GM23338 (cell line): ENCODE measurements around the gene RAPGEF5. TPM values are rescaled to one million over a fixed set of nuclear protein-coding genes. Genes with fewer than 3 reads are reported as not detected.

Source experiments
- ATAC-seq: fragments of 200-7000 bp; cut with Tn5 transposase; 3 replicates; pipeline ENCODE4 v1.9.1; 2020
- DNase-seq: peaks from one replicate; pipeline ENCODE4 v3.0.0-alpha.2; 2015; ENCODE audit warnings: low spot score
- H2AFZ ChIP-seq: fragments of 200-600 bp; sonication (generic); 2 replicates; pipeline ENCODE4 v1.8.0; 2016; ENCODE audit warnings: antibody characterized with exemption, mild to moderate bottlenecking, moderate library complexity
- H3F3A ChIP-seq: fragments of 200-600 bp; sonication (generic); replicated peaks from 2 replicates; pipeline ENCODE4 v1.8.0; 2017; ENCODE audit warnings: antibody characterized with exemption, mixed run types, low read depth
- H3K27ac ChIP-seq: fragments of 200-600 bp; sonication (generic); 2 replicates; pipeline ENCODE4 v1.6.1; 2016; ENCODE audit warnings: low read depth
- H3K27me3 ChIP-seq: fragments of 200-600 bp; sonication (generic); 2 replicates; pipeline ENCODE4 v1.8.0; 2016; ENCODE audit warnings: mild to moderate bottlenecking, mixed run types, moderate library complexity; ENCODE audit not compliant: insufficient read depth
- H3K36me3 ChIP-seq: fragments of 200-600 bp; sonication (generic); 2 replicates; pipeline ENCODE4 v1.8.0; 2016; ENCODE audit warnings: mild to moderate bottlenecking; ENCODE audit not compliant: insufficient read depth
- H3K4me1 ChIP-seq: fragments of 200-600 bp; sonication (generic); 2 replicates; pipeline ENCODE4 v1.8.0; 2016; ENCODE audit warnings: mild to moderate bottlenecking, moderate library complexity; ENCODE audit not compliant: insufficient read depth
- H3K4me2 ChIP-seq: fragments of 200-600 bp; sonication (generic); 2 replicates; pipeline ENCODE4 v1.7.1; 2017; ENCODE audit warnings: mixed run types
- H3K4me3 ChIP-seq: fragments of 200-600 bp; sonication (generic); 2 replicates; pipeline ENCODE4 v1.6.1; 2016; ENCODE audit warnings: mixed run types
- H3K79me2 ChIP-seq: fragments of 200-600 bp; sonication (generic); replicated peaks from 2 replicates; pipeline ENCODE4 v1.8.0; 2017; ENCODE audit warnings: mild to moderate bottlenecking; ENCODE audit not compliant: insufficient read depth
- H3K9me2 ChIP-seq: fragments of 200-600 bp; sonication (generic); 2 replicates; pipeline ENCODE4 v1.8.0; 2017; ENCODE audit not compliant: insufficient read depth
- H4K20me1 ChIP-seq: fragments of 200-600 bp; sonication (generic); replicated peaks from 2 replicates; pipeline ENCODE4 v1.8.0; 2017; ENCODE audit warnings: mild to moderate bottlenecking; ENCODE audit not compliant: insufficient read depth
- H3K27ac Mint-ChIP-seq: 2 replicates; pipeline ENCODE4 v1.8.0; 2020; ENCODE audit warnings: inconsistent platforms, mild to moderate bottlenecking, moderate library complexity, mixed read lengths
- H3K27me3 Mint-ChIP-seq: 3 replicates; pipeline ENCODE4 v1.8.0; 2022; ENCODE audit warnings: low read depth, mild to moderate bottlenecking, moderate library complexity, mixed read lengths, inconsistent platforms; ENCODE audit not compliant: insufficient read depth, poor library complexity
- H3K36me3 Mint-ChIP-seq: 3 replicates; pipeline ENCODE4 v1.8.0; 2021; ENCODE audit warnings: low read depth, mild to moderate bottlenecking, inconsistent platforms, moderate library complexity, mixed read lengths
- H3K4me1 Mint-ChIP-seq: 3 replicates; pipeline ENCODE4 v1.8.0; 2020; ENCODE audit warnings: mild to moderate bottlenecking, inconsistent platforms, mixed read lengths
- H3K4me3 Mint-ChIP-seq: 3 replicates; pipeline ENCODE4 v1.8.0; 2021; ENCODE audit warnings: moderate library complexity, mild to moderate bottlenecking, inconsistent platforms, mixed read lengths
- H3K9me3 Mint-ChIP-seq: 3 replicates; pipeline ENCODE4 v1.8.0; 2020; ENCODE audit warnings: moderate library complexity, mild to moderate bottlenecking, inconsistent platforms, mixed read lengths
- CREB1 ChIP-seq: fragments of 250-450 bp; sonication (Bioruptor Pico); IDR thresholded peaks from 2 replicates; pipeline ENCODE4 v1.5.0; 2020; ENCODE audit warnings: low read depth, mild to moderate bottlenecking, moderate library complexity
- CTCF ChIP-seq, 2 experiments: fragments of 200-600 bp in 1 of 2; sonication (generic) in 1 of 2; conservative IDR thresholded peaks; 2 replicates each; pipeline versions ENCODE4 v1.5.1 to v1.6.1; 2016 to 2017; ENCODE audit warnings: antibody characterized with exemption in 2 of 2, low read depth in 2 of 2, mild to moderate bottlenecking in 2 of 2, moderate library complexity in 1 of 2
- ETS1 ChIP-seq: IDR thresholded peaks from 2 replicates; pipeline ENCODE4 v1.6.1; 2016; ENCODE audit warnings: antibody characterized with exemption
- EZH2 ChIP-seq: fragments of 200-600 bp; sonication (generic); IDR thresholded peaks from one replicate; pipeline ENCODE4 v1.8.0; 2017; ENCODE audit warnings: antibody characterized with exemption, mild to moderate bottlenecking, low read depth; ENCODE audit not compliant: unreplicated experiment
- EZH2phosphoT487 ChIP-seq: fragments of 200-600 bp; sonication (generic); IDR thresholded peaks from one replicate; pipeline ENCODE4 v1.8.1; 2018; ENCODE audit warnings: antibody characterized with exemption; ENCODE audit not compliant: unreplicated experiment
- JUNB ChIP-seq: IDR thresholded peaks from one replicate; pipeline ENCODE4 v1.6.1; 2016; ENCODE audit warnings: antibody characterized with exemption; ENCODE audit not compliant: unreplicated experiment
- REST ChIP-seq: IDR thresholded peaks from one replicate; pipeline ENCODE4 v1.6.1; 2018; ENCODE audit warnings: antibody characterized with exemption; ENCODE audit not compliant: unreplicated experiment
- STAT1 ChIP-seq: IDR thresholded peaks from one replicate; pipeline ENCODE4 v1.6.1; 2016; ENCODE audit warnings: antibody characterized with exemption; ENCODE audit not compliant: unreplicated experiment
- ZNF462 ChIP-seq: fragments of 250-450 bp; sonication (Bioruptor Pico); IDR thresholded peaks from 2 replicates; pipeline ENCODE4 v1.5.0; 2020; ENCODE audit warnings: mild to moderate bottlenecking, moderate library complexity
- polyA plus RNA-seq: library from polyadenylated mRNA; unstranded; fragments of >200 nt; fragmentation: Nextera tagmentation; extraction: Ambion mirVana; gene quantifications from 2 replicates; pipeline ENCODE4 v1.2.1, GENCODE V29; 2016
- total RNA-seq: library from RNA; depleted of rRNA; stranded (reverse); fragments of >200 nt; shearing (Covaris generic); gene quantifications from 2 replicates; pipeline ENCODE4 v1.2.3, GENCODE V29; 2014

The RAPGEF5 gene
- total and polyA plus RNA-seq, 2 experiments from 2014 or later = 6.3 to 13.1 TPM

- no peak for TF ChIP-seq EZH2phosphoT487
Measured at GRCh38 chr7:22403344-22403743, 46.4 kb upstream of the RAPGEF5 start (continued).

GRCh38 chr7:22402250-22402649, 45.3 kb upstream of the RAPGEF5 start:
- Histone ChIP-seq H3K36me3 (no peaks in the 10 kb centered on the region), H3K4me3 (no peak overlapping the region), H3K27me3 (no peaks in the 10 kb centered on the region), H2AFZ (no peak overlapping the region), H3K27ac (no peak overlapping the region), H3K4me1 (0 out of 2 replicates have a peak, but pooled peaks cover 3% of the 10 kb centered on the region), H3K79me2 (no peaks in the 10 kb centered on the region), H4K20me1 (no peaks in the 10 kb centered on the region), H3K4me2 (no peak overlapping the region), H3K9me2 (0 out of 2 replicates have a peak, but pooled peaks cover 3% of the 10 kb centered on the region), H3F3A (no peaks in the 10 kb centered on the region)
- DNase-seq = no peak
- no peak for ATAC-seq
- TF ChIP-seq ZNF462 (CRISPR knock-in tag) = no peak
- no peak for TF ChIP-seq CREB1 (CRISPR knock-in tag)
- TF ChIP-seq CTCF (conservative IDR thresholded peaks at IDR 0.05; ENCODE audit: low read depth in 2 of 2) = no peak
- no peak for TF ChIP-seq ETS1
- TF ChIP-seq STAT1 = no peak
- no peak for TF ChIP-seq JUNB
- no peak for TF ChIP-seq REST
- no peak for TF ChIP-seq EZH2
- Mint-ChIP-seq H3K4me3 (no peak overlapping the region), H3K27me3 (peaks cover 4% of the 10 kb centered on the region), H3K27ac (no peak overlapping the region; the same call in 1 of the 2 replicates), H3K36me3 (no peaks in the 10 kb centered on the region), H3K4me1 (peaks cover 9% of the 10 kb centered on the region; the same call in 2 of the 3 replicates), H3K9me3 (no peaks in the 10 kb centered on the region)
